HEK293 (cell line): ENCODE results near the gene NKAPD1.

ENCODE experiments used
- GLIS1 ChIP-seq: fragments of 450-650 bp; formaldehyde crosslinking; IDR thresholded peaks from 2 replicates; pipeline ENCODE4 v1.5.1; 2016; ENCODE audit warnings: missing biosample characterization, missing genetic modification characterization
- HOXA7 ChIP-seq: sonication (generic); formaldehyde crosslinking; IDR thresholded peaks from 2 replicates; pipeline ENCODE4 v1.8.1; 2022; ENCODE audit warnings: missing genetic modification reagents, borderline replicate concordance
- HOXC10 ChIP-seq: sonication (generic); formaldehyde crosslinking; IDR thresholded peaks from 2 replicates; pipeline ENCODE4 v1.8.1; 2023; ENCODE audit warnings: mild to moderate bottlenecking, missing genetic modification reagents
- KLF8 ChIP-seq: fragments of 450-650 bp; formaldehyde crosslinking; IDR thresholded peaks from 2 replicates; pipeline ENCODE4 v1.5.1; 2016; ENCODE audit warnings: missing biosample characterization, missing genetic modification characterization
- SCRT2 ChIP-seq: fragments of 450-650 bp; formaldehyde crosslinking; IDR thresholded peaks from 2 replicates; pipeline ENCODE4 v1.5.1; 2016; ENCODE audit warnings: missing biosample characterization, missing genetic modification characterization
- TRIM28 ChIP-seq: IDR thresholded peaks from 2 replicates; pipeline ENCODE4 v1.6.1; 2011; ENCODE audit warnings: low read length, control low read depth, borderline replicate concordance
- WT1 ChIP-seq: fragments of 450-650 bp; formaldehyde crosslinking; IDR thresholded peaks from 2 replicates; pipeline ENCODE4 v1.5.1; 2016; ENCODE audit warnings: missing biosample characterization, missing genetic modification characterization
- ZBTB1 ChIP-seq: fragments of 450-650 bp; formaldehyde crosslinking; IDR thresholded peaks from 2 replicates; pipeline ENCODE4 v1.5.1; 2016; ENCODE audit warnings: missing biosample characterization, missing genetic modification characterization
- ZNF10 ChIP-seq: fragments of 450-650 bp; formaldehyde crosslinking; IDR thresholded peaks from 2 replicates; pipeline ENCODE4 v1.5.1; 2017; ENCODE audit warnings: missing biosample characterization, missing genetic modification characterization
- ZNF184 ChIP-seq: fragments of 450-650 bp; IDR thresholded peaks from 2 replicates; pipeline ENCODE4 v1.5.1; 2018; ENCODE audit warnings: missing biosample characterization, mild to moderate bottlenecking, missing genetic modification characterization
- ZNF292 ChIP-seq: fragments of 450-650 bp; formaldehyde crosslinking; IDR thresholded peaks from 2 replicates; pipeline ENCODE4 v1.5.1; 2016; ENCODE audit warnings: low read depth, missing biosample characterization, missing genetic modification characterization, borderline replicate concordance
- ZNF324 ChIP-seq: fragments of 450-650 bp; formaldehyde crosslinking; IDR thresholded peaks from 2 replicates; pipeline ENCODE4 v1.5.1; 2016; ENCODE audit warnings: missing biosample characterization, missing genetic modification characterization
- ZNF404 ChIP-seq: fragments of 450-650 bp; formaldehyde crosslinking; IDR thresholded peaks from 2 replicates; pipeline ENCODE4 v1.5.1; 2017; ENCODE audit warnings: missing biosample characterization, missing genetic modification characterization
- ZNF423 ChIP-seq: fragments of 450-650 bp; formaldehyde crosslinking; IDR thresholded peaks from 2 replicates; pipeline ENCODE4 v1.5.1; 2016; ENCODE audit warnings: missing biosample characterization, missing genetic modification characterization
- ZNF426 ChIP-seq: fragments of 450-650 bp; formaldehyde crosslinking; IDR thresholded peaks from 2 replicates; pipeline ENCODE4 v1.5.1; 2017; ENCODE audit warnings: missing biosample characterization, missing genetic modification characterization, mild to moderate bottlenecking, inconsistent platforms, moderate library complexity
- ZNF529 ChIP-seq: fragments of 450-650 bp; formaldehyde crosslinking; IDR thresholded peaks from 2 replicates; pipeline ENCODE4 v1.5.1; 2017; ENCODE audit warnings: missing genetic modification characterization, missing biosample characterization; ENCODE audit not compliant: insufficient replicate concordance
- ZNF629 ChIP-seq: fragments of 450-650 bp; formaldehyde crosslinking; IDR thresholded peaks from 2 replicates; pipeline ENCODE4 v1.5.1; 2017; ENCODE audit warnings: missing biosample characterization, missing genetic modification characterization
- ZNF747 ChIP-seq: fragments of 450-650 bp; formaldehyde crosslinking; IDR thresholded peaks from 2 replicates; pipeline ENCODE4 v1.5.1; 2016; ENCODE audit warnings: missing biosample characterization, missing genetic modification characterization
- ZNF785 ChIP-seq: fragments of 450-650 bp; formaldehyde crosslinking; IDR thresholded peaks from 2 replicates; pipeline ENCODE4 v1.5.1; 2016; ENCODE audit warnings: missing biosample characterization, missing genetic modification characterization
- ZSCAN23 ChIP-seq: fragments of 450-650 bp; formaldehyde crosslinking; IDR thresholded peaks from 2 replicates; pipeline ENCODE4 v1.5.1; 2016; ENCODE audit warnings: missing biosample characterization, missing genetic modification characterization
- ZXDB ChIP-seq: fragments of 450-650 bp; formaldehyde crosslinking; IDR thresholded peaks from 2 replicates; pipeline ENCODE4 v1.5.1; 2016; ENCODE audit warnings: missing biosample characterization, missing genetic modification characterization
- TF ChIP-seq, protein P1 (sequence below): fragments of 450-650 bp; formaldehyde crosslinking; IDR thresholded peaks from 2 replicates; pipeline ENCODE4 v1.5.1; 2016; ENCODE audit warnings: missing biosample characterization, missing genetic modification characterization
- TF ChIP-seq, protein P2 (sequence below): fragments of 450-650 bp; formaldehyde crosslinking; IDR thresholded peaks from 2 replicates; pipeline ENCODE4 v1.5.1; 2016; ENCODE audit warnings: missing biosample characterization, missing genetic modification characterization
- TF ChIP-seq, protein P3 (sequence below): sonication (generic); formaldehyde crosslinking; IDR thresholded peaks from 2 replicates; pipeline ENCODE4 v1.8.1; 2022; ENCODE audit warnings: mild to moderate bottlenecking, moderate library complexity, missing genetic modification reagents
- TF ChIP-seq, protein P4 (sequence below): fragments of 450-650 bp; formaldehyde crosslinking; IDR thresholded peaks from 2 replicates; pipeline ENCODE4 v1.5.1; 2016; ENCODE audit warnings: missing biosample characterization, missing genetic modification characterization
- TF ChIP-seq, protein P5 (sequence below): fragments of 450-650 bp; formaldehyde crosslinking; IDR thresholded peaks from 2 replicates; pipeline ENCODE4 v1.5.1; 2016; ENCODE audit warnings: missing biosample characterization, missing genetic modification characterization
- TF ChIP-seq, protein P6 (sequence below): fragments of 450-650 bp; formaldehyde crosslinking; IDR thresholded peaks from 2 replicates; pipeline ENCODE4 v1.5.1; 2016; ENCODE audit warnings: missing biosample characterization, missing genetic modification characterization
- TF ChIP-seq, protein P7 (sequence below): fragments of 450-650 bp; formaldehyde crosslinking; IDR thresholded peaks from 2 replicates; pipeline ENCODE4 v1.5.1; 2016; ENCODE audit warnings: missing biosample characterization, missing genetic modification characterization

NKAPD1 gene

DNA sequence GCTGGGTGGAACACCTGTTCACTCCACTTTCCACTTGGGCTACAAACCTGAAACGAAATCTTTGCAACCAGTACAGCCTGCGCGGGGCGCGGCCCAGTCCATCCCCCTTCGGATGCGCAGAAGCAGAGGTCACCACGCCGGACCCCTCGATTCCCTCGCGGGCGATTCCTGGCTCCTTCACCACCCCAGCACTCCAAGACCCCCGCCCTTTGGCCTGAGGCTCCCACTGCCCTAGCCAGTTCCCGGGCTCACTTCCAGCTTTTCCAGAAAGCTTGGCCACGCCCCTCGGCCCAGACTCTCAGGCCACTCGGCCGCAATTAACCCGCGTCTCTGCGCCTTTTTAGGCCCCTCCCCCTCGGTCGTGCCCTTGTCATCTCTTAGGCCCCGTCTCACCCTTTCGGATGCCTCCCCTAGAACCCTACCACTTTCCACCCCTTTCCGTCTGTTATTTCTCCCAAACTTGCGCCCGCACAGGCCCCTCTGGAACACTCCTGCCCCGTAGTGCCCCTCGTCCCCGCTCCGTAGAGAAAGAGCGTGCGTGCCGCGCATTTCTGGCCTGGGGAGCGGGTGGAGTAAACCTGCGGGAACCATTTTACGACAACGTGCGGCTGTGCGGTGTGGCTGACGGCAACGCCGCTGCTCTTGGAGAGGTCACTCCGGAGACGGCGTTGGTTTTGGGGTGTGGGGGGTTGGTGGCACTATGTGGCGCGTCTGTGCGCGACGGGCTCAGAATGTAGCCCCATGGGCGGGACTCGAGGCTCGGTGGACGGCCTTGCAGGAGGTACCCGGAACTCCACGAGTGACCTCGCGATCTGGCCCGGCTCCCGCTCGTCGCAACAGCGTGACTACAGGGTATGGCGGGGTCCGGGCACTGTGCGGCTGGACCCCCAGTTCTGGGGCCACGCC is 49.1 kb upstream of the NKAPD1 start, which contains the start of gene DLAT (continued):
- TF ChIP-seq, protein P1, sequence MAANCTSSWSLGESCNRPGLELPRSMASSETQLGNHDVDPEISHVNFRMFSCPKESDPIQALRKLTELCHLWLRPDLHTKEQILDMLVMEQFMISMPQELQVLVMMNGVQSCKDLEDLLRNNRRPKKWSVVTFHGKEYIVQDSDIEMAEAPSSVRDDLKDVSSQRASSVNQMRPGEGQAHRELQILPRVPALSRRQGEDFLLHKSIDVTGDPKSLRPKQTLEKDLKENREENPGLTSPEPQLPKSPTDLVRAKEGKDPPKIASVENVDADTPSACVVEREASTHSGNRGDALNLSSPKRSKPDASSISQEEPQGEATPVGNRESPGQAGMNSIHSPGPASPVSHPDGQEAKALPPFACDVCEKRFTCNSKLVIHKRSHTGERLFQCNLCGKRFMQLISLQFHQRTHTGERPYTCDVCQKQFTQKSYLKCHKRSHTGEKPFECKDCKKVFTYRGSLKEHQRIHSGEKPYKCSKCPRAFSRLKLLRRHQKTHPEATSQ = no peak; the same call in 1 of the 2 replicates
- TF ChIP-seq TRIM28 (peak; percentile 80), ZNF184 (tag by site-specific recombination) (no peak), ZSCAN23 (peak; percentile 30; the same call in 1 of the 2 replicates), KLF8 (peak; percentile 87), ZXDB (tag by site-specific recombination) (peak; percentile 97), ZNF529 (tag by site-specific recombination) (no peak), ZNF747 (tag by site-specific recombination) (no peak), ZNF10 (tag by site-specific recombination) (peak; percentile 46; the same call in 1 of the 2 replicates), ZNF785 (tag by site-specific recombination) (no peak), ZBTB1 (peak; percentile 72; the same call in 1 of the 2 replicates), ZNF426 (tag by site-specific recombination) (no peak), ZNF629 (peak; percentile 72), ZNF404 (tag by site-specific recombination) (no peak), WT1 (peak; percentile 29; the same call in 1 of the 2 replicates), GLIS1 (tag by site-specific recombination) (peak; percentile 52), HOXC10 (CRISPR knock-in tag) (peak; percentile 82; the same call in 1 of the 2 replicates), HOXA7 (CRISPR knock-in tag) (no peak), ZNF324 (tag by site-specific recombination) (peak; percentile 87; the same call in 1 of the 2 replicates), ZNF423 (tag by site-specific recombination) (no peak; the same call in 1 of the 2 replicates), ZNF292 (tag by site-specific recombination) (no peak), SCRT2 (tag by site-specific recombination) (peak; percentile 89)
- TF ChIP-seq, protein P2, sequence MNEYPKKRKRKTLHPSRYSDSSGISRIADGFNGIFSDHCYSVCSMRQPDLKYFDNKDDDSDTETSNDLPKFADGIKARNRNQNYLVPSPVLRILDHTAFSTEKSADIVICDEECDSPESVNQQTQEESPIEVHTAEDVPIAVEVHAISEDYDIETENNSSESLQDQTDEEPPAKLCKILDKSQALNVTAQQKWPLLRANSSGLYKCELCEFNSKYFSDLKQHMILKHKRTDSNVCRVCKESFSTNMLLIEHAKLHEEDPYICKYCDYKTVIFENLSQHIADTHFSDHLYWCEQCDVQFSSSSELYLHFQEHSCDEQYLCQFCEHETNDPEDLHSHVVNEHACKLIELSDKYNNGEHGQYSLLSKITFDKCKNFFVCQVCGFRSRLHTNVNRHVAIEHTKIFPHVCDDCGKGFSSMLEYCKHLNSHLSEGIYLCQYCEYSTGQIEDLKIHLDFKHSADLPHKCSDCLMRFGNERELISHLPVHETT (tag by site-specific recombination) = peak; percentile 85
- TF ChIP-seq, protein P3, sequence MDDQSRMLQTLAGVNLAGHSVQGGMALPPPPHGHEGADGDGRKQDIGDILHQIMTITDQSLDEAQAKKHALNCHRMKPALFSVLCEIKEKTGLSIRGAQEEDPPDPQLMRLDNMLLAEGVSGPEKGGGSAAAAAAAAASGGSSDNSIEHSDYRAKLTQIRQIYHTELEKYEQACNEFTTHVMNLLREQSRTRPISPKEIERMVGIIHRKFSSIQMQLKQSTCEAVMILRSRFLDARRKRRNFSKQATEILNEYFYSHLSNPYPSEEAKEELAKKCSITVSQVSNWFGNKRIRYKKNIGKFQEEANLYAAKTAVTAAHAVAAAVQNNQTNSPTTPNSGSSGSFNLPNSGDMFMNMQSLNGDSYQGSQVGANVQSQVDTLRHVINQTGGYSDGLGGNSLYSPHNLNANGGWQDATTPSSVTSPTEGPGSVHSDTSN (CRISPR knock-in tag) = 0 out of 2 replicates have a peak, but pooled peaks have one; percentile 75
- TF ChIP-seq, protein P4, sequence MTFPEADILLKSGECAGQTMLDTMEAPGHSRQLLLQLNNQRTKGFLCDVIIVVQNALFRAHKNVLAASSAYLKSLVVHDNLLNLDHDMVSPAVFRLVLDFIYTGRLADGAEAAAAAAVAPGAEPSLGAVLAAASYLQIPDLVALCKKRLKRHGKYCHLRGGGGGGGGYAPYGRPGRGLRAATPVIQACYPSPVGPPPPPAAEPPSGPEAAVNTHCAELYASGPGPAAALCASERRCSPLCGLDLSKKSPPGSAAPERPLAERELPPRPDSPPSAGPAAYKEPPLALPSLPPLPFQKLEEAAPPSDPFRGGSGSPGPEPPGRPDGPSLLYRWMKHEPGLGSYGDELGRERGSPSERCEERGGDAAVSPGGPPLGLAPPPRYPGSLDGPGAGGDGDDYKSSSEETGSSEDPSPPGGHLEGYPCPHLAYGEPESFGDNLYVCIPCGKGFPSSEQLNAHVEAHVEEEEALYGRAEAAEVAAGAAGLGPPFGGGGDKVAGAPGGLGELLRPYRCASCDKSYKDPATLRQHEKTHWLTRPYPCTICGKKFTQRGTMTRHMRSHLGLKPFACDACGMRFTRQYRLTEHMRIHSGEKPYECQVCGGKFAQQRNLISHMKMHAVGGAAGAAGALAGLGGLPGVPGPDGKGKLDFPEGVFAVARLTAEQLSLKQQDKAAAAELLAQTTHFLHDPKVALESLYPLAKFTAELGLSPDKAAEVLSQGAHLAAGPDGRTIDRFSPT (tag by site-specific recombination) = peak; percentile 64; the same call in 1 of the 2 replicates
- TF ChIP-seq, protein P5, sequence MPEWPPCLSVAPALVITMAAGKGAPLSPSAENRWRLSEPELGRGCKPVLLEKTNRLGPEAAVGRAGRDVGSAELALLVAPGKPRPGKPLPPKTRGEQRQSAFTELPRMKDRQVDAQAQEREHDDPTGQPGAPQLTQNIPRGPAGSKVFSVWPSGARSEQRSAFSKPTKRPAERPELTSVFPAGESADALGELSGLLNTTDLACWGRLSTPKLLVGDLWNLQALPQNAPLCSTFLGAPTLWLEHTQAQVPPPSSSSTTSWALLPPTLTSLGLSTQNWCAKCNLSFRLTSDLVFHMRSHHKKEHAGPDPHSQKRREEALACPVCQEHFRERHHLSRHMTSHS = no peak
- TF ChIP-seq, protein P6, sequence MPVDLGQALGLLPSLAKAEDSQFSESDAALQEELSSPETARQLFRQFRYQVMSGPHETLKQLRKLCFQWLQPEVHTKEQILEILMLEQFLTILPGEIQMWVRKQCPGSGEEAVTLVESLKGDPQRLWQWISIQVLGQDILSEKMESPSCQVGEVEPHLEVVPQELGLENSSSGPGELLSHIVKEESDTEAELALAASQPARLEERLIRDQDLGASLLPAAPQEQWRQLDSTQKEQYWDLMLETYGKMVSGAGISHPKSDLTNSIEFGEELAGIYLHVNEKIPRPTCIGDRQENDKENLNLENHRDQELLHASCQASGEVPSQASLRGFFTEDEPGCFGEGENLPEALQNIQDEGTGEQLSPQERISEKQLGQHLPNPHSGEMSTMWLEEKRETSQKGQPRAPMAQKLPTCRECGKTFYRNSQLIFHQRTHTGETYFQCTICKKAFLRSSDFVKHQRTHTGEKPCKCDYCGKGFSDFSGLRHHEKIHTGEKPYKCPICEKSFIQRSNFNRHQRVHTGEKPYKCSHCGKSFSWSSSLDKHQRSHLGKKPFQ = peak; percentile 50
- TF ChIP-seq, protein P7, sequence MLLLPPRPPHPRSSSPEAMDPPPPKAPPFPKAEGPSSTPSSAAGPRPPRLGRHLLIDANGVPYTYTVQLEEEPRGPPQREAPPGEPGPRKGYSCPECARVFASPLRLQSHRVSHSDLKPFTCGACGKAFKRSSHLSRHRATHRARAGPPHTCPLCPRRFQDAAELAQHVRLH (tag by site-specific recombination) = 0 out of 2 replicates have a peak, but pooled peaks have one; percentile 73
